Activated CD4-positive, CD25-positive, alpha-beta regulatory T cell treated with anti-CD3 and anti-CD28 coated beads, Interleukin-2, amount 50 U/mL, for 16 hours (primary cell): ENCODE measurements around the gene RPL38.
"Not testable (repeated sequence)": the region's sequence is repeated elsewhere in the genome, so short reads cannot be mapped to it uniquely, and the experiment has no call there.

Source experiments
- DNase-seq: peaks from one replicate; pipeline ENCODE4 v3.0.0-alpha.2; 2020; ENCODE audit warnings: low read depth, low spot score

The RPL38 gene

GRCh38 chr17:74183411-74183810, 20.1 kb upstream of the RPL38 start:
- no peak for DNase-seq

GRCh38 chr17:74185571-74186185, 17.8 kb upstream of the RPL38 start:
- DNase-seq = no peak

GRCh38 chr17:74186498-74186897, 17.0 kb upstream of the RPL38 start:
- no peak for DNase-seq

GRCh38 chr17:74187761-74188160, 15.7 kb upstream of the RPL38 start:
- no peak for DNase-seq

- DNase-seq = not testable (repeated sequence)
Observed at GRCh38 chr17:74188687-74189086, 14.8 kb upstream of the RPL38 start.

GRCh38 chr17:74190154-74190553, 13.3 kb upstream of the RPL38 start:
- DNase-seq = no peak

GRCh38 chr17:74190807-74191406, 12.6 kb upstream of the RPL38 start:
- DNase-seq = no peak

GRCh38 chr17:74192950-74193781, 10.3 kb upstream of the RPL38 start:
- DNase-seq = no peak

- DNase-seq = no peak
Observed at GRCh38 chr17:74194682-74195081, 8.8 kb upstream of the RPL38 start.

GRCh38 chr17:74196541-74197317, 6.7 kb upstream of the RPL38 start:
- DNase-seq = no peak

GRCh38 chr17:74197801-74198200, 5.7 kb upstream of the RPL38 start:
- DNase-seq = no peak

GRCh38 chr17:74198694-74199093, 4.8 kb upstream of the RPL38 start:
- DNase-seq = no peak

GRCh38 chr17:74199306-74200092, 4.0 kb upstream of the RPL38 start:
- peak; percentile 40 for DNase-seq

GRCh38 chr17:74200112-74200511, 3.4 kb upstream of the RPL38 start:
- no peak for DNase-seq

GRCh38 chr17:74201250-74201649, 2.2 kb upstream of the RPL38 start:
- no peak for DNase-seq

GRCh38 chr17:74201948-74202347, 1.5 kb upstream of the RPL38 start:
- DNase-seq = no peak

- DNase-seq = no peak
Observed at GRCh38 chr17:74202938-74203337, 540 bp upstream of the RPL38 start.

- no peak for DNase-seq
Observed at GRCh38 chr17:74204474-74204873, 996 bp downstream of the RPL38 start.

GRCh38 chr17:74205274-74205673, 1.8 kb downstream of the RPL38 start:
- no peak for DNase-seq

- no peak for DNase-seq
Observed at GRCh38 chr17:74206332-74206818, 2.9 kb downstream of the RPL38 start.
